ENCODE measurements around the gene THOC2. TPM values are rescaled to one million over a fixed set of nuclear protein-coding genes. Genes with fewer than 3 reads are reported as not detected.

Gene THOC2, protein sequence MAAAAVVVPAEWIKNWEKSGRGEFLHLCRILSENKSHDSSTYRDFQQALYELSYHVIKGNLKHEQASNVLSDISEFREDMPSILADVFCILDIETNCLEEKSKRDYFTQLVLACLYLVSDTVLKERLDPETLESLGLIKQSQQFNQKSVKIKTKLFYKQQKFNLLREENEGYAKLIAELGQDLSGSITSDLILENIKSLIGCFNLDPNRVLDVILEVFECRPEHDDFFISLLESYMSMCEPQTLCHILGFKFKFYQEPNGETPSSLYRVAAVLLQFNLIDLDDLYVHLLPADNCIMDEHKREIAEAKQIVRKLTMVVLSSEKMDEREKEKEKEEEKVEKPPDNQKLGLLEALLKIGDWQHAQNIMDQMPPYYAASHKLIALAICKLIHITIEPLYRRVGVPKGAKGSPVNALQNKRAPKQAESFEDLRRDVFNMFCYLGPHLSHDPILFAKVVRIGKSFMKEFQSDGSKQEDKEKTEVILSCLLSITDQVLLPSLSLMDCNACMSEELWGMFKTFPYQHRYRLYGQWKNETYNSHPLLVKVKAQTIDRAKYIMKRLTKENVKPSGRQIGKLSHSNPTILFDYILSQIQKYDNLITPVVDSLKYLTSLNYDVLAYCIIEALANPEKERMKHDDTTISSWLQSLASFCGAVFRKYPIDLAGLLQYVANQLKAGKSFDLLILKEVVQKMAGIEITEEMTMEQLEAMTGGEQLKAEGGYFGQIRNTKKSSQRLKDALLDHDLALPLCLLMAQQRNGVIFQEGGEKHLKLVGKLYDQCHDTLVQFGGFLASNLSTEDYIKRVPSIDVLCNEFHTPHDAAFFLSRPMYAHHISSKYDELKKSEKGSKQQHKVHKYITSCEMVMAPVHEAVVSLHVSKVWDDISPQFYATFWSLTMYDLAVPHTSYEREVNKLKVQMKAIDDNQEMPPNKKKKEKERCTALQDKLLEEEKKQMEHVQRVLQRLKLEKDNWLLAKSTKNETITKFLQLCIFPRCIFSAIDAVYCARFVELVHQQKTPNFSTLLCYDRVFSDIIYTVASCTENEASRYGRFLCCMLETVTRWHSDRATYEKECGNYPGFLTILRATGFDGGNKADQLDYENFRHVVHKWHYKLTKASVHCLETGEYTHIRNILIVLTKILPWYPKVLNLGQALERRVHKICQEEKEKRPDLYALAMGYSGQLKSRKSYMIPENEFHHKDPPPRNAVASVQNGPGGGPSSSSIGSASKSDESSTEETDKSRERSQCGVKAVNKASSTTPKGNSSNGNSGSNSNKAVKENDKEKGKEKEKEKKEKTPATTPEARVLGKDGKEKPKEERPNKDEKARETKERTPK (N-terminal part only)
- total RNA-seq, result 40.5 and 50.1 TPM in 2 replicates

GRCh38 chrX:123732670-123733363, at the start of gene THOC2:
TSS of gene THOC2 (minus strand) at chrX:123733052. CDS start at chrX:123733022, 30 bp downstream.

Other genes with a start within 250 kb of the THOC2 start
- 38.6 and 40.5 TPM in 2 replicates for gene XIAP, start 127.0 kb upstream of the THOC2 start, total RNA-seq
- gene STAG2, start 228.7 kb upstream of the THOC2 start, total RNA-seq, result 67.5 and 104 TPM in 2 replicates